Heart left ventricle (tissue), 16 donors: ENCODE measurements around the gene KRTAP9-2. TPM values are rescaled to one million over a fixed set of nuclear protein-coding genes. Genes with fewer than 3 reads are reported as not detected.
"Not testable (repeated sequence)": the region's sequence is repeated elsewhere in the genome, so short reads cannot be mapped to it uniquely, and the experiment has no call there.

Experiments
- ATAC-seq, 4 donors: fragments of 200-7000 bp; cut with Tn5 transposase; one replicate each; pipeline ENCODE4 v1.9.1; 2020 to 2022; ENCODE audit warnings: moderate library complexity in 4 of 4, mild to moderate bottlenecking in 3 of 4, moderate number of reproducible peaks in 1 of 4
- DNase-seq, 5 donors: peaks; one replicate each; pipeline ENCODE4 v3.0.0-alpha.2; 2020
- H3K27ac ChIP-seq, 12 donors: fragments of 200-600 bp; sonication (generic) in 4 of 12; one replicate each; pipeline versions ENCODE4 v1.5.0 to v1.8.0; 2016 to 2022; ENCODE audit warnings: mild to moderate bottlenecking in 2 of 12
- H3K27me3 ChIP-seq, 9 donors: fragments of 200-600 bp; sonication (generic) in 2 of 9; one replicate each; pipeline versions ENCODE4 v1.5.1 to v1.8.0; 2016 to 2022; ENCODE audit warnings: mild to moderate bottlenecking in 3 of 9
- H3K36me3 ChIP-seq, 9 donors: fragments of 200-600 bp; sonication (generic) in 2 of 9; one replicate each; pipeline versions ENCODE4 v1.5.0 to v1.8.0; 2018 to 2022; ENCODE audit warnings: mild to moderate bottlenecking in 2 of 9
- H3K4me1 ChIP-seq, 12 donors: fragments of 200-600 bp; sonication (generic) in 4 of 12; one replicate each; pipeline versions ENCODE4 v1.5.0 to v1.8.0; 2016 to 2022; ENCODE audit warnings: mild to moderate bottlenecking in 3 of 12
- H3K4me3 ChIP-seq, 12 donors: fragments of 200-600 bp; sonication (generic) in 4 of 12; one replicate each; pipeline versions ENCODE4 v1.5.0 to v1.8.0; 2017 to 2022; ENCODE audit warnings: mild to moderate bottlenecking in 9 of 12, moderate library complexity in 4 of 12
- H3K9me3 ChIP-seq, 12 donors: fragments of 200-600 bp; sonication (generic) in 4 of 12; one replicate each; pipeline versions ENCODE4 v1.5.0 to v1.8.0; 2016 to 2022; ENCODE audit warnings: mild to moderate bottlenecking in 1 of 12
- POLR2A ChIP-seq, 2 donors: fragments of 450-650 bp; IDR thresholded peaks; one replicate each; pipeline ENCODE4 v1.6.1; 2017; ENCODE audit warnings: antibody characterized with exemption in 2 of 2, mild to moderate bottlenecking in 2 of 2, moderate library complexity in 2 of 2
- WGBS, 4 donors: extraction: QIAGEN DNeasy Blood & Tissue Kit in 2 of 4; methylation state at CpG; one replicate each; pipeline versions ENCODE4 v1.1.5 to v1.1.7; 2013 to 2018; 5-methylcytosine and 5-hydroxymethylcytosine counted together
- intact Hi-C, 10 donors: fragments of 100-400 bp; cut with DNase I; formaldehyde crosslinking; loops; one replicate each; pipeline versions ENCODE4 v1.11.1 to v1.14.2; 2022
- polyA plus RNA-seq, 2 donors: library from polyadenylated mRNA; stranded (reverse); fragments of 200-250 nt; gene quantifications; one replicate each; pipeline ENCODE4 v1.2.3, GENCODE V29; 2013
- total RNA-seq, 9 donors: library from RNA; depleted of rRNA in 2 of 9; stranded (reverse); fragments of >200 nt in 2 of 9; fragmentation: NEBNext Ultra II Directional in 3 of 9; extraction: Animal tissue kit (Norgen Biotek cat#: 25700) in 3 of 9; gene quantifications; one replicate each; pipeline versions ENCODE4 v1.1.0 to v1.2.4, GENCODE V29; 2016 to 2023
- TF ChIP-seq, protein P1 (sequence below), 12 donors: fragments of 200-600 bp; sonication (generic) in 4 of 12; IDR thresholded peaks; one replicate each; pipeline versions ENCODE4 v1.5.0 to v1.8.0; 2018 to 2022; ENCODE audit warnings: antibody characterized with exemption in 12 of 12, mild to moderate bottlenecking in 5 of 12
- donor health status: ischemic (EF 13 %, LVEDD 7.1; RV severe dilation, severe dysfunction).
- donor health status: healthy with polysubstance abuse.
- donor health status: DM: no; HTN: yes; CAD: no.
- donor health status: DM: no; HTN: no; CAD: no.
- donor health status: ischemic (EF 25% LVEDD 6.9; RV normal size, moderate dysfunction).
- donor health status: ischemic (EF 25% LVEDD 5.7; RV mildly dilated, moderate dysfunction).
- donor health status: healthy.
- donor health status: DM: yes; HTN: yes; CAD: no.
- donor health status: ischemic (EF 35%, LVEDD 5.7; RV mildly dilated, moderate dysfunction).
- donor health status: nonischemic (EF 11% LVEDD 7.7; RV severe dilation, severe dysfunction).
- donor health status: DM: yes; HTN: yes; CAD: no.
- donor health status: PGD.
- donor health status: ischemic (EF 29% LVEDD 5.4; RV normal size, mild dysfunction).
- donor health status: nonischemic (EF 23%, LVEDD 6.1; RV moderate dilation, normal function).

The KRTAP9-2 gene
- total and polyA plus RNA-seq, 11 donors, result not detected

DNA sequence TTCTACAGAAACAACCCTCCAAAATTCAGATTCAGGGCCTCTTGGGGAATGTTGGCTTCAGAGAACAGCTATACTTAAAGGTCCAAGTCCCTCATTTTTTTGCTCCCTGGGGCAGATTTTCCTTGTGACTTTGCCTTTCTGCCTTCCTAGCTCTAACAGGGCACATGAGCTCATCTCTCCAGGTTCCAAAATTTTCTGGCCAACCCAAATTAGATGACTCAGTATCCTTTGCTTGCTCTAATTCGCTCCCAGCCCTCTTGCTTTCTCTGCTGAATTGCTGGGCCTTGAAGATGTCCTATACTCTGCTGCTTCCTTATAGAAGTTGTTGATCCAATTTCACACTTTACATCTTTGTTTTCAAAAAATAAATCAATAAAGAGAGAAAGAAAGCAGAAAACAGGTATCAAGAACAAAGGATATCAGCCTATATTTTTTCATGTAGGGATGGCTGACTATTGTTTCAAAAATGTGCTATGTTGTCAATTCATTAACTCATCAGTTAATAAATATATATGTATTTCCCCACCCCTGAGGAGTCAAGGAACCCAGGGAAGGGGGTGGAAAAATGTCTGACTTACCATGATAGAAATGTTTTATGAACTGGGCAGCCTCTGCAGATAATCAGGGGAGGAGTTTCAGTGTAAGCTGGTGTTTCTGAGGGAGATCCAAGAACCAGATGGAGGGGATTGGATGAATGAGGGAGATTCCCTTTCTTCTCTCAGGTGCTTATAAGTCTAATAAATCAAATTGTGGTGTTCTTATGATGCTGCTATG is 47.4 kb upstream of the KRTAP9-2 start:
- intact Hi-C loops, result no loop called here
- Histone ChIP-seq H3K27me3 (peaks cover 0 to 17% (median 0%) of the 10 kb centered on the region in 9 donors), H3K4me3 (no peak overlapping the region), H3K36me3 (no peaks in the 10 kb centered on the region), H3K9me3 (no peaks in the 10 kb centered on the region), H3K27ac (no peak overlapping the region), H3K4me1 (no peaks in the 10 kb centered on the region)
- DNase-seq (no peak), ATAC-seq (no peak)
- WGBS, 4 donors, result 72 to 82% (median 78%) methylated on average over 1 of the region's 1 CpG
- TF ChIP-seq POLR2A (IDR thresholded peaks at IDR 0.05), result no peak
- TF ChIP-seq, protein P1, sequence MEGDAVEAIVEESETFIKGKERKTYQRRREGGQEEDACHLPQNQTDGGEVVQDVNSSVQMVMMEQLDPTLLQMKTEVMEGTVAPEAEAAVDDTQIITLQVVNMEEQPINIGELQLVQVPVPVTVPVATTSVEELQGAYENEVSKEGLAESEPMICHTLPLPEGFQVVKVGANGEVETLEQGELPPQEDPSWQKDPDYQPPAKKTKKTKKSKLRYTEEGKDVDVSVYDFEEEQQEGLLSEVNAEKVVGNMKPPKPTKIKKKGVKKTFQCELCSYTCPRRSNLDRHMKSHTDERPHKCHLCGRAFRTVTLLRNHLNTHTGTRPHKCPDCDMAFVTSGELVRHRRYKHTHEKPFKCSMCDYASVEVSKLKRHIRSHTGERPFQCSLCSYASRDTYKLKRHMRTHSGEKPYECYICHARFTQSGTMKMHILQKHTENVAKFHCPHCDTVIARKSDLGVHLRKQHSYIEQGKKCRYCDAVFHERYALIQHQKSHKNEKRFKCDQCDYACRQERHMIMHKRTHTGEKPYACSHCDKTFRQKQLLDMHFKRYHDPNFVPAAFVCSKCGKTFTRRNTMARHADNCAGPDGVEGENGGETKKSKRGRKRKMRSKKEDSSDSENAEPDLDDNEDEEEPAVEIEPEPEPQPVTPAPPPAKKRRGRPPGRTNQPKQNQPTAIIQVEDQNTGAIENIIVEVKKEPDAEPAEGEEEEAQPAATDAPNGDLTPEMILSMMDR (IDR thresholded peaks at IDR 0.05), result no peak

DNA sequence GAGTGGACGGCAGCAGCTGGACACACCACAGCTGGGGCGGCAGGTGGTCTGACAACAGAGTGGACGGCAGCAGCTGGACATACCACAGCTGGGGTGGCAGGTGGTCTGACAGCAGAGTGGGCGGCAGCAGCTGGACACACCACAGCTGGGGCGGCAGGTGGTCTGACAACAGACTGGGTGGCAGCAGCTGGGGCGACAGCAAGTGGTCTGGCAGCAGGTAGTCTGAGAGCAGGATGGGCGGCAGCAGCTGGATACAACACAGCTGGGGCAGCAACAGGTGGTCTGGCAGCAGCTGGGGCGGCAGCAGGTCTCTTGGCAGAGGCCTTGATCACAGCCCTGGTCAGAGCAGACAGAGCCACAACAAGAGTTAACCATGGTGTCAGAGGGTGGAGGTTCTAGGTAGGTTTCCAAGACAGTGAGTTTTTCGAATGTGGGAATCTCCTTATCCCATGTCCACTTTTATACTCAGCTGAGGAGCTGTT is 41.9 kb upstream of the KRTAP9-2 start, which contains the start of gene KRTAP4-1:
Gene KRTAP4-1, minus strand, starts transcription at position 432 of the 482 bp plus-strand sequence. Its CDS starts 57 bp downstream, at position 375.
- no peak within 1 kb of the TSS for H3K27ac ChIP-seq
- H3K27me3 ChIP-seq, result peaks cover 0 to 20% (median 0%) of the 10 kb centered on the region in 9 donors
- peaks cover 0 to 7% (median 0%) of the 10 kb centered on the region in 12 donors for H3K9me3 ChIP-seq
- ATAC-seq, result no peak
- no peak within 1 kb of the TSS for H3K4me3 ChIP-seq
- intact Hi-C loops, result no loop called here
- TF ChIP-seq POLR2A (IDR thresholded peaks at IDR 0.05), result no peak
- TF ChIP-seq, protein P1 (IDR thresholded peaks at IDR 0.05), result no peak
- DNase-seq, result no peak
- WGBS, 4 donors, result 50 to 60% (median 51%) methylated on average over 9 of the region's 9 CpGs
- no peaks in the 10 kb centered on the region for H3K4me1 ChIP-seq
- no peaks in the 10 kb centered on the region for H3K36me3 ChIP-seq

DNA sequence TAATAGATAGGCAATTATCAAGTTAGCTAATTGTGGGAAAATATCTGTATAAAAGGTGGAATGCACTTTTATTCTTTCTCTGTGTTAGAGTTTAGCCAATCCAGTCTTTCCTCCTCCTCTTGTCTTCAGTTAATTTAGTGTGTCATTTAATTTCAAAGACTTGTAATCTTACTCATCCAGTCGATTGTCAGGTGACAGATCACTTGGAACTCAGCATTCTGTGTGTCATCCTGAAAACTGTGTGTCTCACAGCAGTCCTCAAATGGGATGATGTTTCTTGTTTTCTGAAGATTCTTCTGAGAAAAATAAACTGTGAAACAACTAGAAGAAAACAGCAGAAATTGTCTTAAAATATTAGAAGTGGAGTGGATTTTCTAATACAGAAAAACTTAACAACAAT is 41.4 kb upstream of the KRTAP9-2 start:
- ATAC-seq (no peak), DNase-seq (no peak)
- no peak overlapping the region for H3K4me3 ChIP-seq
- intact Hi-C loops, result no loop called here
- H3K4me1 ChIP-seq, result no peaks in the 10 kb centered on the region
- WGBS, 4 donors, result 39 to 49% (median 48%) methylated on average over 1 of the region's 1 CpG
- no peak overlapping the region for H3K27ac ChIP-seq
- no peak for TF ChIP-seq POLR2A (IDR thresholded peaks at IDR 0.05)
- TF ChIP-seq, protein P1 (IDR thresholded peaks at IDR 0.05), result no peak
- no peaks in the 10 kb centered on the region for H3K36me3 ChIP-seq
- peaks cover 0 to 7% (median 0%) of the 10 kb centered on the region in 12 donors for H3K9me3 ChIP-seq
- H3K27me3 ChIP-seq, result peaks cover 0 to 20% (median 0%) of the 10 kb centered on the region in 9 donors

DNA sequence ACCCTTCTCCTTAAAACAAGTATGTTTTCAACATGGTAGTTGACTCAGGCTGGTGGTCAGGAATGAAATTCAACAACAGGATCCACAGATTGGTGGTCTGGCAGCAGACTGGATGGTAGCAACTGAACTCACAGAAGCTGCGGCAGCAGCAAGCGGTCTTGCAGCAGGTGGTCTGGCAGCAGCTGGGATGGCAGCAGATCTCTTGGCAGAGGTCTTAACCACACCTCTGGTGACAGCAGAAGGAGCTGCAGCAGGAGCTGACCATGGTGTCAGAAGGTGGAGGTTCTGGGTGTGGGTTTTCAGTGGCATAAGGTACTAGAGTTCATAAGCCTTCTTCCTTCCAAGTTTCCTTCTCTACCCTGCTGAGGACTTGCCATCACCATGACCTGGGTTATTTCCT is 39.6 kb upstream of the KRTAP9-2 start:
- no peaks in the 10 kb centered on the region for H3K4me1 ChIP-seq
- H3K27ac ChIP-seq, result no peak overlapping the region
- intact Hi-C loops, result no loop called here
- ATAC-seq (no peak), DNase-seq (no peak)
- no peaks in the 10 kb centered on the region for H3K36me3 ChIP-seq
- H3K4me3 ChIP-seq, result no peak overlapping the region
- 75 to 95% (median 83%) methylated on average over 2 of the region's 2 CpGs for WGBS, 4 donors
- H3K9me3 ChIP-seq, result peaks cover 0 to 7% (median 0%) of the 10 kb centered on the region in 12 donors
- peaks cover 0 to 26% (median 0%) of the 10 kb centered on the region in 9 donors for H3K27me3 ChIP-seq
- TF ChIP-seq, protein P1 (IDR thresholded peaks at IDR 0.05), result no peak
- no peak for TF ChIP-seq POLR2A (IDR thresholded peaks at IDR 0.05)

DNA sequence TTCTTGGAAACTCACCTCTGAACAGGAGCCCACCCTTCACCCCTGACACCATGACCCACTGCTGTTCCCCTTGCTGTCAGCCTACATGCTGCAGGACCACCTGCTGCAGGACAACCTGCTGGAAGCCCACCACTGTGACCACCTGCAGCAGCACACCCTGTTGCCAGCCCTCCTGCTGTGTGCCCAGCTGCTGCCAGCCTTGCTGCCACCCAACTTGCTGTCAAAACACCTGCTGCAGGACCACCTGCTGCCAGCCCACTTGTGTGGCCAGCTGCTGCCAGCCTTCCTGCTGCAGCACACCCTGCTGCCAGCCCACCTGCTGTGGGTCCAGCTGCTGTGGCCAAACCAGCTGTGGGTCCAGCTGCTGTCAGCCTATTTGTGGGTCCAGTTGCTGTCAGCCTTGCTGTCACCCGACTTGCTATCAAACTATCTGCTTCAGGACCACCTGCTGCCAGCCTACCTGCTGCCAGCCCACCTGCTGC is 36.6 kb upstream of the KRTAP9-2 start, which contains the start of gene KRTAP9-1:
Gene KRTAP9-1, plus strand, starts transcription at position 51 of the 482 bp plus-strand sequence. Its CDS starts 0 bp downstream, at position 51.
- not testable (repeated sequence) for ATAC-seq

More for the DNA sequence above, 36.6 kb upstream of the KRTAP9-2 start, which contains the start of gene KRTAP9-1:
- WGBS, 4 donors, result 50 to 75% (median 62%) methylated on average over 1 of the region's 1 CpG
- DNase-seq, H3K4me3 ChIP-seq, H3K27ac ChIP-seq, H3K4me1 ChIP-seq, H3K9me3 ChIP-seq, H3K36me3 ChIP-seq, intact Hi-C loops: not testable (repeated sequence)
- H3K27me3 ChIP-seq, result peaks cover 0 to 23% (median 0%) of the 10 kb centered on the region in 9 donors
